ENCODE measurements around the gene MOGAT3.

Gene MOGAT3

DNA sequence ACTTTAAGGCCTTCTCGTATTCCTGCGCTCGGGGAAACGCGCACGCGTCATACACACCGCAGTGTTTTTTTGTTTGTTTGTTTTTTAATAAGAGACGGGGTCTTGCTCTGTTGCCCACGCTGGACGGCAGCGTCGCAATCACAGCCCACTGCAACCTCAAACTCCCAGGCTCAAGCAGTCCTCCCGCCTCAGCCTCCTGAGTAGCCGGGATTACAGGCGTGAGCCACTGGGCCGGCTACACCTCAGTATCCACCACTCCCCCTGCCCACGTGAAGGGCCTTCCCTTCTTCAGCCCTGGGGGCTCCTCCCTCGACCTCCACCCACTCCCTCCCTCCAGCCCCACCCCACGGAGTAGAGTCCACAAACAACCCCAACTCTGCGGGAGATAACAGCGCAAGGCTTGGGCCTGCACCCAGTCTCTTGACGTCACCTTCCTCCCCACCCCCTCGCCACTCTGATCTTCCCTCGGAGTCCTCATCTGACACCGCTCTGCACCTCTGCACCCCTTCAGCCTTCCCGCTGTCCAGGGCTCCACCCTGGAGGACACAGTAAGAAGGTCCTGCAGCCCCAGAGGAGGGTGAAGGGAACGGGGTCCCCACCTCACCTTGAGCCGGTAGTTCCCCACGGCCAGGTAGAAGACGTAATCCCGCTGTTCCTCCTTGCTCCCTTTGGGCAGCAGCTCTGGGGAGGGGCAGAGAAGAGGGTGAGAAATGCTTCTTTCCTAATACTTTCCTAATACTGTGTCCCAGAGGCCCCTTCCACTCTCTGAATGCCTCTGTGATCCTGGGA lies 39.6 kb upstream of the MOGAT3 start:
- Histone ChIP-seq H3K27ac (ENCODE audit: low read depth, low read length) (peak overlapping the region; percentile 98), H3K9ac (ENCODE audit: low read depth in 1 of 2, low read length in 2 of 2) (peak overlapping the region; percentile 97 to 99), H3K4me1 (ENCODE audit: control insufficient read depth in 1 of 2, insufficient read depth in 2 of 2, low read length in 2 of 2) (peaks cover 23 to 27% of the 10 kb centered on the region in 2 donors), H3K36me3 (ENCODE audit: control insufficient read depth in 1 of 2, insufficient read depth in 2 of 2, low read length in 2 of 2) (peaks cover 10 to 19% of the 10 kb centered on the region in 2 donors), H3K4me3 (ENCODE audit: low read depth in 1 of 2, low read length in 2 of 2) (peak overlapping the region; percentile 72 to 79), H3K9me3 (ENCODE audit: control insufficient read depth in 1 of 2, low read length in 2 of 2) (no peaks in the 10 kb centered on the region), H3K27me3 (ENCODE audit: control insufficient read depth in 1 of 2, insufficient read depth in 2 of 2, low read length in 2 of 2) (no peaks in the 10 kb centered on the region)

GRCh38 chr7:101239951-101240220 lies 39.0 kb upstream of the MOGAT3 start:
- Histone ChIP-seq H3K36me3 (ENCODE audit: control insufficient read depth in 1 of 2, insufficient read depth in 2 of 2, low read length in 2 of 2) (peaks cover 10 to 19% of the 10 kb centered on the region in 2 donors), H3K27ac (ENCODE audit: low read depth, low read length) (peak overlapping the region; percentile 92), H3K4me3 (ENCODE audit: low read depth in 1 of 2, low read length in 2 of 2) (peak overlapping the region; percentile 72 to 79), H3K4me1 (ENCODE audit: control insufficient read depth in 1 of 2, insufficient read depth in 2 of 2, low read length in 2 of 2) (peaks cover 22 to 27% of the 10 kb centered on the region in 2 donors), H3K27me3 (ENCODE audit: control insufficient read depth in 1 of 2, insufficient read depth in 2 of 2, low read length in 2 of 2) (no peaks in the 10 kb centered on the region), H3K9me3 (ENCODE audit: control insufficient read depth in 1 of 2, low read length in 2 of 2) (no peaks in the 10 kb centered on the region), H3K9ac (ENCODE audit: low read depth in 1 of 2, low read length in 2 of 2) (peak overlapping the region; percentile 94 to 99)

DNA sequence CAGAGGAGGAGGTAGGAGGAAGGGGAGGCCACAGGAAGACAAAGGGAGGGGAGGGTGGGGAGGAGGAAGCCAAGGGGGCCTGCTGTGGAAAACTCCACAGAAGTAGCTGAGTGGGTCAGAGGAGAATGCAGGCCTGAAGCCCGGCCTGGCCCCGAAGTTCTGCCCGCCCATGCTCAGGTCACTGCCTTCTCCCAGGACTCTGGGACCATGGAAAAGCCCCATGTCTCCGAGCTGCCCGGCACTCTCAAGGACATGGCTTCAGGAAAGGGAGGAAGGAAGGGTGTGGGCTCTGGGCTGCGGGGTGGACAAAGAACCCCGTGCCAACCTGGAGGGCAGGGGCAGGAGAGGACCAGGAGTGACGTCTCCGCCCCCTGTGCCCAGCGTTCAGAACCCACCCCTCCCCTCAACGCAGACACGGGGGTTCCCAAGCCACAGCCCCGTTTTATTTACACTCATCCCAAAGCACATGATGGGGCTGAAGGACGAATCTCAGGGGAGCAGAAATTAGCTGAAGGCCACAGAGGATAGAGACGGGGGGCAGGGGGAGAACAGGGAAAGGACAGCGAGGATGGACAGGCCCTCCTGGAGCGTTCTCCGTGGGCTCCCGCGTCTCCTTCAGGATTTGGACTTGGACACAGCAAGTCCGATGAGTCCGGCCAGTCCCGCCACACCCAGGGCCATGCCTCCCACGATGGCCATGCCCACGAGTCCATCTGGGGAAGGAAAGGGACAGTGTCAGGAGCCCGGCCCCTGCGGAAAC lies 38.5 kb upstream of the MOGAT3 start:
- no peaks in the 10 kb centered on the region for H3K9me3 ChIP-seq (ENCODE audit: control insufficient read depth in 1 of 2, low read length in 2 of 2)
- peaks cover 22 to 27% of the 10 kb centered on the region in 2 donors for H3K4me1 ChIP-seq (ENCODE audit: control insufficient read depth in 1 of 2, insufficient read depth in 2 of 2, low read length in 2 of 2)
- peak overlapping the region; percentile 72 to 79 for H3K4me3 ChIP-seq (ENCODE audit: low read depth in 1 of 2, low read length in 2 of 2)
- H3K36me3 ChIP-seq (ENCODE audit: control insufficient read depth in 1 of 2, insufficient read depth in 2 of 2, low read length in 2 of 2): peaks cover 10 to 19% of the 10 kb centered on the region in 2 donors
- H3K27ac ChIP-seq (ENCODE audit: low read depth, low read length): peak overlapping the region; percentile 92
- H3K9ac ChIP-seq (ENCODE audit: low read depth in 1 of 2, low read length in 2 of 2): peak overlapping the region; percentile 94 to 99
- no peaks in the 10 kb centered on the region for H3K27me3 ChIP-seq (ENCODE audit: control insufficient read depth in 1 of 2, insufficient read depth in 2 of 2, low read length in 2 of 2)

DNA sequence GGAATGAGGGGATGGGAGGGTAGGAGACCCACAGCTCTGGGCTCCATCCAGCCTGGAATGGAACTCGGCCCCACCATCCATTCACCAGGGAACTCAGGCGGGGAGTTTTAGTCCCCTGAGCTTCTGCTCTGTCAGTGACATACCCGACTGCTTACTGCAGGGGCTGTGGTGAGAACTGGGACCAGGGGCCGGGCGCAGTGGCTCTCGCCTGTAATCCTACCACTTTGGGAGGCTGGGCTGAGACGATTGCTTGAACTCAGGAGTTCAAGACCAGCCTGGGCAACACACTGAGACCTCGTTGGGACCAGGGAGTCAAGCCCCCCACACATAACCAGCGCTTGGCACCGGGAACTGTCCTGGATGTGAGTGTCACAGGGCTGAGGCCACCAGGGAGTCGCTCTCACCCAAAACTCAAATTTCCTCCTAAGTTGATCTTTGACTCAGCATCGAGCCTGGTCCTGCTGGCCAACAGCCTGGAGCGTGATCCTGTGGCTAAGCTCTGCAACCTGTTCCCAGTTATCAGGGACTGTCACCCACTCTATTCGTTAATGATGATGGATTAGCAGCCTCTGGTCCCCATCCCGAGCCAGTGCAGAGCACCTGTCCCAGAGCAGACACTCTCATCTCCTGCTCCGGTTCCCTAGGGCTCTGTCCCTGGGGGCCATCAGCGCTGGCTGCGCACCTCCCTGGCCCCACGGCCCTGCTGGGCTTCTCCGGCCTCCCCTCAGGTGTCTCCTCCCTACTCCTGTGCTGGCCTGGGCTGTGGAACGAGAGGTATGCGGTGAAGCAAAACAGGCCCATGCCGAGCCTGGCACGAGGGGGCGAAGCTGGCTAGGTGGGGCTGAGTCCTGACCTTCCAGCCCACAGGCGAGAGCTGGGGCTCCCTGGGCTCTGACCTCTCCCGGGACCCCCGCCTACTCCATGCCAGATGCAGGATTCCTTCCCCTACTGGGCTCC lies 37.7 kb upstream of the MOGAT3 start:
- Histone ChIP-seq H3K27ac (ENCODE audit: low read depth, low read length) (peak overlapping the region; percentile 92), H3K9me3 (ENCODE audit: control insufficient read depth in 1 of 2, low read length in 2 of 2) (no peaks in the 10 kb centered on the region), H3K4me1 (ENCODE audit: control insufficient read depth in 1 of 2, insufficient read depth in 2 of 2, low read length in 2 of 2) (peaks cover 16 to 22% of the 10 kb centered on the region in 2 donors), H3K27me3 (ENCODE audit: control insufficient read depth in 1 of 2, insufficient read depth in 2 of 2, low read length in 2 of 2) (no peaks in the 10 kb centered on the region), H3K4me3 (ENCODE audit: low read depth in 1 of 2, low read length in 2 of 2) (peak overlapping the region; percentile 72 to 79), H3K9ac (ENCODE audit: low read depth in 1 of 2, low read length in 2 of 2) (peak overlapping the region; percentile 94 to 99), H3K36me3 (ENCODE audit: control insufficient read depth in 1 of 2, insufficient read depth in 2 of 2, low read length in 2 of 2) (peaks cover 10 to 19% of the 10 kb centered on the region in 2 donors)

GRCh38 chr7:101237206-101238067 lies 36.6 kb upstream of the MOGAT3 start, which contains the start of gene CLDN15:
Gene CLDN15, minus strand, starts transcription at chr7:101237802. Its CDS starts 221 bp downstream, at chr7:101237581.
- H3K9ac ChIP-seq (ENCODE audit: low read depth in 1 of 2, low read length in 2 of 2): peak within 1 kb of the TSS; percentile 97 to 99

DNA sequence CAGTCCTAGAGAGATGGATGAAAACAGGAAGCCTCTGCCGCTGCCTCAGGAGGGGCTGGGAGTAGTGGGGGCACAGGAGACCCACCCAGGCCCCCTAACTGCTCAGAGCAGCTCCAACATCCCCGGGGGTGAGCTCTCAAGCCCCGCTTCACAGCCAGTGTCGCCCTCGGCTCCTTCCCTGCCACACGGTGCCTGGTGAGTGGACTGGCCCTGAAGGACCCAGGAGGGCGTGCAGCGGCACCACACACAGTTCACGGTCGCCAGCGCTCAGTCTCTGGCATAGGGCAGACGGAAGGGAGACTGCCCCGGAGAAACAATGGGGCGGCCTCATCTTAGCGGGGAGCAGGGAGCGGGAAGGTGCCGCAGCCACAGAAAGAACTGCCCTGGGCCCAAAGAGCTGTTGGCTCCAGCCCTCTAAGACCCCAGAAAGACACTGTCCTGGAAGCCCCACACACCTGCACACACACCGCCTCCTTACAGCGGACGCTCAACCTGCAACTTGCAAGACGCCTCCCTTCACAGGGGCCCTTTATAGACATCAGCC lies 35.5 kb upstream of the MOGAT3 start:
- Histone ChIP-seq H3K27me3 (ENCODE audit: control insufficient read depth in 1 of 2, insufficient read depth in 2 of 2, low read length in 2 of 2) (no peaks in the 10 kb centered on the region), H3K4me3 (ENCODE audit: low read depth in 1 of 2, low read length in 2 of 2) (peak overlapping the region; percentile 79 to 90), H3K9me3 (ENCODE audit: control insufficient read depth in 1 of 2, low read length in 2 of 2) (no peaks in the 10 kb centered on the region), H3K36me3 (ENCODE audit: control insufficient read depth in 1 of 2, insufficient read depth in 2 of 2, low read length in 2 of 2) (peaks cover 10 to 19% of the 10 kb centered on the region in 2 donors), H3K4me1 (ENCODE audit: control insufficient read depth in 1 of 2, insufficient read depth in 2 of 2, low read length in 2 of 2) (peaks cover 19 to 28% of the 10 kb centered on the region in 2 donors), H3K27ac (ENCODE audit: low read depth, low read length) (peak overlapping the region; percentile 96), H3K9ac (ENCODE audit: low read depth in 1 of 2, low read length in 2 of 2) (peak overlapping the region; percentile 97 to 99)

More at GRCh38 chr7:101237206-101238067, 36.6 kb upstream of the MOGAT3 start, which contains the start of gene CLDN15:
- Histone ChIP-seq H3K4me1 (ENCODE audit: control insufficient read depth in 1 of 2, insufficient read depth in 2 of 2, low read length in 2 of 2) (peaks cover 17 to 24% of the 10 kb centered on the region in 2 donors), H3K36me3 (ENCODE audit: control insufficient read depth in 1 of 2, insufficient read depth in 2 of 2, low read length in 2 of 2) (peaks cover 10 to 19% of the 10 kb centered on the region in 2 donors), H3K9me3 (ENCODE audit: control insufficient read depth in 1 of 2, low read length in 2 of 2) (no peaks in the 10 kb centered on the region), H3K27me3 (ENCODE audit: control insufficient read depth in 1 of 2, insufficient read depth in 2 of 2, low read length in 2 of 2) (no peaks in the 10 kb centered on the region), H3K4me3 (ENCODE audit: low read depth in 1 of 2, low read length in 2 of 2) (peak within 1 kb of the TSS; percentile 79 to 90), H3K27ac (ENCODE audit: low read depth, low read length) (peak within 1 kb of the TSS; percentile 96)

- H3K4me1 ChIP-seq (ENCODE audit: control insufficient read depth in 1 of 2, insufficient read depth in 2 of 2, low read length in 2 of 2): peaks cover 23% of the 10 kb centered on the region in 2 donors
- peak overlapping the region; percentile 79 to 90 for H3K4me3 ChIP-seq (ENCODE audit: low read depth in 1 of 2, low read length in 2 of 2)
- no peaks in the 10 kb centered on the region for H3K27me3 ChIP-seq (ENCODE audit: control insufficient read depth in 1 of 2, insufficient read depth in 2 of 2, low read length in 2 of 2)
- H3K27ac ChIP-seq (ENCODE audit: low read depth, low read length): peak overlapping the region; percentile 96
- no peaks in the 10 kb centered on the region for H3K9me3 ChIP-seq (ENCODE audit: control insufficient read depth in 1 of 2, low read length in 2 of 2)
- H3K9ac ChIP-seq (ENCODE audit: low read depth in 1 of 2, low read length in 2 of 2): peak overlapping the region; percentile 97 to 99
- H3K36me3 ChIP-seq (ENCODE audit: control insufficient read depth in 1 of 2, insufficient read depth in 2 of 2, low read length in 2 of 2): peaks cover 10 to 19% of the 10 kb centered on the region in 2 donors
Measured at GRCh38 chr7:101235522-101235921, 34.7 kb upstream of the MOGAT3 start.

GRCh38 chr7:101235050-101235449 lies 34.2 kb upstream of the MOGAT3 start:
- H3K4me1 ChIP-seq (ENCODE audit: control insufficient read depth in 1 of 2, insufficient read depth in 2 of 2, low read length in 2 of 2): peaks cover 22 to 26% of the 10 kb centered on the region in 2 donors
- peak overlapping the region; percentile 97 to 99 for H3K9ac ChIP-seq (ENCODE audit: low read depth in 1 of 2, low read length in 2 of 2)
- peak overlapping the region; percentile 79 to 90 for H3K4me3 ChIP-seq (ENCODE audit: low read depth in 1 of 2, low read length in 2 of 2)
- no peaks in the 10 kb centered on the region for H3K9me3 ChIP-seq (ENCODE audit: control insufficient read depth in 1 of 2, low read length in 2 of 2)
- H3K36me3 ChIP-seq (ENCODE audit: control insufficient read depth in 1 of 2, insufficient read depth in 2 of 2, low read length in 2 of 2): peaks cover 10 to 19% of the 10 kb centered on the region in 2 donors
- peak overlapping the region; percentile 88 for H3K27ac ChIP-seq (ENCODE audit: low read depth, low read length)
- no peaks in the 10 kb centered on the region for H3K27me3 ChIP-seq (ENCODE audit: control insufficient read depth in 1 of 2, insufficient read depth in 2 of 2, low read length in 2 of 2)
